NCI-H460 (cell line): ENCODE measurements around the gene SPNS1. TPM values are rescaled to one million over a fixed set of nuclear protein-coding genes. Genes with fewer than 3 reads are reported as not detected.

Experiments
- DNase-seq: peaks from one replicate; pipeline ENCODE4 v3.0.0-alpha.2; 2016; ENCODE audit warnings: low read depth; ENCODE audit errors: extremely low read depth
- total RNA-seq: library from RNA; depleted of rRNA; stranded (reverse); fragments of >200 nt; shearing (Covaris generic); gene quantifications from 2 replicates; pipeline ENCODE4 v1.2.3, GENCODE V29; 2014; rRNA removed

Gene SPNS1
- total RNA-seq, 1 experiment from 2014 or later: 51.2 TPM

GRCh38 chr16:29025218-29025617 is 50.6 kb downstream of the SPNS1 start:
- DNase-seq: no peak

- no peak for DNase-seq
Measured at GRCh38 chr16:29025735-29026134, 51.2 kb downstream of the SPNS1 start.

GRCh38 chr16:29028457-29029167 is 54.0 kb downstream of the SPNS1 start:
- DNase-seq: no peak

- no peak for DNase-seq
Measured at GRCh38 chr16:29029168-29029994, 54.8 kb downstream of the SPNS1 start.

- no peak for DNase-seq
Measured at GRCh38 chr16:29030086-29030840, 55.7 kb downstream of the SPNS1 start.

Other genes starting within 250 kb of the SPNS1 start
- gene NPIPB9, start 223.0 kb upstream of the SPNS1 start, total RNA-seq: 3.7 and 4.6 TPM in 2 replicates
- 82.0 and 97.1 TPM in 2 replicates for gene ATXN2L, start 151.8 kb upstream of the SPNS1 start, total RNA-seq
- gene TUFM, start 128.4 kb upstream of the SPNS1 start, total RNA-seq: 231 and 245 TPM in 2 replicates
- 16.2 and 16.8 TPM in 2 replicates for gene SH2B1, start 110.9 kb upstream of the SPNS1 start, total RNA-seq
- gene ATP2A1, start 96.3 kb upstream of the SPNS1 start, total RNA-seq: 1.3 and 2.4 TPM in 2 replicates
- gene RABEP2, start 49.5 kb upstream of the SPNS1 start, total RNA-seq: 7.6 and 9.7 TPM in 2 replicates
- gene CD19, start 42.8 kb upstream of the SPNS1 start, total RNA-seq: not detected in 2 replicates
- 26.0 and 28.6 TPM in 2 replicates for gene NFATC2IP, start 23.8 kb upstream of the SPNS1 start, total RNA-seq
- gene LAT, start 10.3 kb downstream of the SPNS1 start, total RNA-seq: 1.9 TPM in 2 replicates